Embryonic facial prominence (tissue), 1 donor: Measurements from ENCODE around the gene JAK2.

ENCODE experiments used
- DNase-seq: peaks from one replicate; pipeline ENCODE4 v3.0.0-alpha.2; 2016; ENCODE audit errors: extremely low spot score

The JAK2 gene

GRCh38 chr9:5140151-5140550 lies 155.1 kb downstream of the JAK2 start:
- DNase-seq = no peak

GRCh38 chr9:5144217-5144616 lies 159.1 kb downstream of the JAK2 start:
- no peak for DNase-seq

- DNase-seq = no peak
Observed at GRCh38 chr9:5146241-5146640, 161.2 kb downstream of the JAK2 start.
